Measurements from ENCODE around the gene CHKA. TPM values are rescaled to one million over a fixed set of nuclear protein-coding genes. Genes with fewer than 3 reads are reported as not detected.

CHKA gene
- total and polyA plus RNA-seq, 2 of the 4 experiments (the other 2 are of a cell fraction): 4.5 to 8.4 TPM

DNA sequence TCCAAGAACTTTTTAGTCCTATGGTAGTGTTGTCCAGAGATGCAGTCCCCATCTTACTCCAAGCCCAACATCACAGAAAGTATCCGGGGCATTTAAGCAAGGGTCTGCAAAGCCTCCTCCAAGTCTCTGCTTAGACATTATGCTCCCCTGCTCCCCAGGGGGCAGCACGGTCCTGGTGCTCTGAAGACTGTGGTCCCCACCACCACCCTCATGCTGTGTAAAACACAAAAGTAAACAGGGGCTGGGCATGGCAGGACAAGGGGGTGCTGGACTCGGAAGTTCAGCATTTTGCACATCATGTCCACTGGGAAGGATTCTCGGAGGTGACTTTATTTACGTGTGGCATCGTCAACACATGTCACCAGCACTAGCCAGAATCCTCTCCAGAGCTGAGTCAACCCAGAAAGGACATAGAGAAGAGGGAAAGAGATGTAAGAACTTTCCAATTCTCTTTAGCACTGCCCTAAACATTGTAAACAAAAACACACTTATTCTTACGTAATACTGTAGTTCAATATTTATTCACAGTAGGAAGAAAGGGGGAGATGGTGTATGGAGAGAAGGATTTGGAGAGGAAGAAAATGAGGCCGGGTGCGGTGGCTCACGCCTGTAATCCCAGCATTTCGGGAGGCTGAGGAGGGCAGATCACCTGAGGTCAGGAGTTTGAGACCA lies 44.7 kb downstream of the CHKA start:
- H2AFZ ChIP-seq (replicated peaks; ENCODE audit: low read length, poor library complexity): no peak overlapping the region
- H3K36me3 ChIP-seq (ENCODE audit: control insufficient read depth, insufficient read depth, low read length): peaks cover 15% of the 10 kb centered on the region
- peaks cover 0 to 3% of the 10 kb centered on the region in 2 experiments; a peak in 1 of 4 replicates for H3K79me1 ChIP-seq (ENCODE audit: low read depth in 1 of 2, low read length in 2 of 2)
- no TSS peak for BruUV-seq (replicated peaks)
- H2BK120ac ChIP-seq (ENCODE audit: low read depth, low read length): no peak overlapping the region
- no peak overlapping the region for H3K4me3 ChIP-seq (ENCODE audit: insufficient read depth, low read depth, low read length)
- ChIA-PET POLR2A (ENCODE audit: unreplicated experiment) (no interaction called here), CTCF (no interaction called here)
- peaks cover 3% of the 10 kb centered on the region; the same call in 1 of the 2 replicates for H4K20me1 ChIP-seq (ENCODE audit: insufficient read depth, low read length)
- no peak overlapping the region for H3K23ac ChIP-seq (ENCODE audit: low read depth, low read length)
- H2BK5ac ChIP-seq (ENCODE audit: low read depth, low read length, poor library complexity, severe bottlenecking): no peak overlapping the region
- in situ Hi-C loops (cut with MboI; ENCODE audit: low sequenced_read_pairs): no loop called here
- no peaks in the 10 kb centered on the region for H3K9me3 ChIP-seq (ENCODE audit: control insufficient read depth, insufficient read depth, low read length)
- no peak overlapping the region for H3K4me2 ChIP-seq (ENCODE audit: low read depth, low read length)
- H2BK20ac ChIP-seq (ENCODE audit: low read depth, low read length): no peak overlapping the region
- no peak overlapping the region for H4K91ac ChIP-seq (ENCODE audit: insufficient read depth, low read depth, low read length)
- H3K4me1 ChIP-seq (ENCODE audit: control insufficient read depth, insufficient read depth, low read length): no peaks in the 10 kb centered on the region
- TF ChIP-seq CEBPB (IDR thresholded peaks at IDR 0.05; ENCODE audit: low read depth, low read length) (peak; percentile 68), RAD21 (IDR thresholded peaks at IDR 0.05; ENCODE audit: low read length) (peak; percentile 29), SMC3 (IDR thresholded peaks at IDR 0.05; ENCODE audit: low read depth, low read length) (peak; percentile 17; the same call in 1 of the 2 replicates)
- TF ChIP-seq, protein P1, sequence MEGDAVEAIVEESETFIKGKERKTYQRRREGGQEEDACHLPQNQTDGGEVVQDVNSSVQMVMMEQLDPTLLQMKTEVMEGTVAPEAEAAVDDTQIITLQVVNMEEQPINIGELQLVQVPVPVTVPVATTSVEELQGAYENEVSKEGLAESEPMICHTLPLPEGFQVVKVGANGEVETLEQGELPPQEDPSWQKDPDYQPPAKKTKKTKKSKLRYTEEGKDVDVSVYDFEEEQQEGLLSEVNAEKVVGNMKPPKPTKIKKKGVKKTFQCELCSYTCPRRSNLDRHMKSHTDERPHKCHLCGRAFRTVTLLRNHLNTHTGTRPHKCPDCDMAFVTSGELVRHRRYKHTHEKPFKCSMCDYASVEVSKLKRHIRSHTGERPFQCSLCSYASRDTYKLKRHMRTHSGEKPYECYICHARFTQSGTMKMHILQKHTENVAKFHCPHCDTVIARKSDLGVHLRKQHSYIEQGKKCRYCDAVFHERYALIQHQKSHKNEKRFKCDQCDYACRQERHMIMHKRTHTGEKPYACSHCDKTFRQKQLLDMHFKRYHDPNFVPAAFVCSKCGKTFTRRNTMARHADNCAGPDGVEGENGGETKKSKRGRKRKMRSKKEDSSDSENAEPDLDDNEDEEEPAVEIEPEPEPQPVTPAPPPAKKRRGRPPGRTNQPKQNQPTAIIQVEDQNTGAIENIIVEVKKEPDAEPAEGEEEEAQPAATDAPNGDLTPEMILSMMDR (conservative IDR thresholded peaks at IDR 0.05; ENCODE audit: low read depth, low read length): peak; percentile 32
- TF ChIP-seq, protein P2, sequence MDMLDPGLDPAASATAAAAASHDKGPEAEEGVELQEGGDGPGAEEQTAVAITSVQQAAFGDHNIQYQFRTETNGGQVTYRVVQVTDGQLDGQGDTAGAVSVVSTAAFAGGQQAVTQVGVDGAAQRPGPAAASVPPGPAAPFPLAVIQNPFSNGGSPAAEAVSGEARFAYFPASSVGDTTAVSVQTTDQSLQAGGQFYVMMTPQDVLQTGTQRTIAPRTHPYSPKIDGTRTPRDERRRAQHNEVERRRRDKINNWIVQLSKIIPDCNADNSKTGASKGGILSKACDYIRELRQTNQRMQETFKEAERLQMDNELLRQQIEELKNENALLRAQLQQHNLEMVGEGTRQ (IDR thresholded peaks at IDR 0.05; ENCODE audit: low read depth, low read length): no peak
- no peak; the same call in 1 of the 2 replicates for ATAC-seq (ENCODE audit: low read depth)
- H2AK9ac ChIP-seq (replicated peaks; ENCODE audit: low read depth, low read length, poor library complexity): no peak overlapping the region
- intact Hi-C loops (cut with micrococcal nuclease): no loop called here
- H4K8ac ChIP-seq (ENCODE audit: low read depth in 2 of 2, low read length in 2 of 2): no peak overlapping the region
- H2BK15ac ChIP-seq (ENCODE audit: low read depth, low read length): no peak overlapping the region
- no peaks in the 10 kb centered on the region for H3K27me3 ChIP-seq (ENCODE audit: control insufficient read depth, insufficient read depth, low read length)
- no peak overlapping the region for H4K5ac ChIP-seq (ENCODE audit: low read depth, low read length)
- DNase-seq: no peak
- peaks cover 6% of the 10 kb centered on the region for H3K9me1 ChIP-seq (ENCODE audit: insufficient read depth, low read length)
- no peak overlapping the region for H3K27ac ChIP-seq (ENCODE audit: insufficient read depth, low read length)
- dilution Hi-C loops (cut with HindIII; ENCODE audit: low sequenced_read_pairs, unreplicated experiment): no loop called here
- no peak overlapping the region for H2AK5ac ChIP-seq (ENCODE audit: low read depth, low read length)
- no peak overlapping the region for H3K14ac ChIP-seq (replicated peaks; ENCODE audit: low read depth, low read length)
- no CpG with 5 or more reads among the region's 11 CpGs for WGBS, 2 experiments (ENCODE audit: extremely low coverage in 2 of 2, insufficient read length in 1 of 2)
- no peak overlapping the region for H3K18ac ChIP-seq (ENCODE audit: low read depth, low read length)
- no peak overlapping the region for H3K9ac ChIP-seq (ENCODE audit: low read depth, low read length)
- H3K56ac ChIP-seq (ENCODE audit: extremely low read depth, insufficient read depth, low read length): no peak overlapping the region
- no peak overlapping the region for H3K4ac ChIP-seq (ENCODE audit: low read depth, low read length)

Measured in IMR-90 (cell line).